Calu3 (cell line): ENCODE data around the gene ERICH3. TPM values are rescaled to one million over a fixed set of nuclear protein-coding genes. Genes with fewer than 3 reads are reported as not detected.

Source experiments
- BruUV-seq: library from RNA; stranded (reverse); fragments of 400-500 nt; replicated peaks from 2 replicates; lab custom pipeline; 2021; lab: Mats Ljungman, UMichigan
- CTCF ChIA-PET: fragments of 300-600 bp; sonication (Branson Sonifier 250); formaldehyde crosslinking; loops from one replicate; lab custom pipeline; 2022; ENCODE audit warnings: antibody characterized with exemption; lab: Charles Lee
- DNase-seq: peaks from one replicate; pipeline ENCODE4 v3.0.0; 2022
- H3K27ac Mint-ChIP-seq: one replicate; pipeline ENCODE4 v1.8.0; 2022; ENCODE audit warnings: mixed read lengths; ENCODE audit not compliant: unreplicated experiment
- H3K27me3 Mint-ChIP-seq: one replicate; pipeline ENCODE4 v1.8.0; 2022; ENCODE audit warnings: mixed read lengths; ENCODE audit not compliant: unreplicated experiment
- H3K36me3 Mint-ChIP-seq: one replicate; pipeline ENCODE4 v1.8.0; 2022; ENCODE audit warnings: mild to moderate bottlenecking, moderate library complexity, mixed read lengths; ENCODE audit not compliant: insufficient read depth, unreplicated experiment
- H3K4me1 Mint-ChIP-seq: one replicate; pipeline ENCODE4 v1.8.0; 2022; ENCODE audit warnings: mild to moderate bottlenecking, low read depth, mixed read lengths; ENCODE audit not compliant: unreplicated experiment
- H3K4me3 Mint-ChIP-seq: one replicate; pipeline ENCODE4 v1.8.0; 2022; ENCODE audit warnings: mild to moderate bottlenecking, low read depth, moderate library complexity, mixed read lengths; ENCODE audit not compliant: unreplicated experiment
- H3K9me3 Mint-ChIP-seq: one replicate; pipeline ENCODE4 v1.8.0; 2022; ENCODE audit warnings: low read depth, mixed read lengths; ENCODE audit not compliant: unreplicated experiment
- CTCF ChIP-seq: fragments of 200-600 bp; IDR thresholded peaks from one replicate; pipeline ENCODE4 v1.8.0; 2022; ENCODE audit warnings: antibody characterized with exemption; ENCODE audit not compliant: unreplicated experiment
- intact Hi-C: fragments of 100-400 bp; cut with micrococcal nuclease; formaldehyde crosslinking; loops from one replicate; pipeline ENCODE4 v1.10.0; 2022; ENCODE audit not compliant: unreplicated experiment
- total RNA-seq: library from RNA; stranded (reverse); gene quantifications from 2 replicates; pipeline ENCODE4 v1.2.3, GENCODE V29; 2022

The ERICH3 gene
- total RNA-seq, 1 experiment from 2014 or later: 0.35 TPM

GRCh38 chr1:74610961-74611360 is 62.6 kb downstream of the ERICH3 start:
- Mint-ChIP-seq H3K27ac (no peak overlapping the region), H3K4me3 (no peak overlapping the region), H3K4me1 (no peaks in the 10 kb centered on the region), H3K27me3 (no peaks in the 10 kb centered on the region), H3K9me3 (no peaks in the 10 kb centered on the region), H3K36me3 (no peaks in the 10 kb centered on the region)
- no peak for DNase-seq
- intact Hi-C loops: no loop called here
- CTCF ChIA-PET: no interaction called here
- no TSS peak for BruUV-seq
- TF ChIP-seq CTCF: no peak

- CTCF ChIA-PET: no interaction called here
- Mint-ChIP-seq H3K4me3 (no peak overlapping the region), H3K36me3 (no peaks in the 10 kb centered on the region), H3K27me3 (no peaks in the 10 kb centered on the region), H3K9me3 (no peaks in the 10 kb centered on the region), H3K27ac (no peak overlapping the region), H3K4me1 (no peaks in the 10 kb centered on the region)
- intact Hi-C loops: no loop called here
- no TSS peak for BruUV-seq
- no peak for DNase-seq
- TF ChIP-seq CTCF: no peak
Observed at GRCh38 chr1:74609810-74610371, 63.7 kb downstream of the ERICH3 start.

- CTCF ChIA-PET: no interaction called here
- Mint-ChIP-seq H3K4me1 (no peaks in the 10 kb centered on the region), H3K4me3 (no peak overlapping the region), H3K27me3 (no peaks in the 10 kb centered on the region), H3K27ac (no peak overlapping the region), H3K36me3 (no peaks in the 10 kb centered on the region), H3K9me3 (no peaks in the 10 kb centered on the region)
- DNase-seq: no peak
- no peak for TF ChIP-seq CTCF
- intact Hi-C loops: no loop called here
- no TSS peak for BruUV-seq
Observed at GRCh38 chr1:74596717-74597116, 76.9 kb downstream of the ERICH3 start.

- BruUV-seq: no TSS peak
- no peaks in the 10 kb centered on the region for H3K27me3 Mint-ChIP-seq
Observed at GRCh38 chr1:74593887-74594866, 79.4 kb downstream of the ERICH3 start.

More at GRCh38 chr1:74593887-74594866, 79.4 kb downstream of the ERICH3 start:
- Mint-ChIP-seq H3K4me1 (no peaks in the 10 kb centered on the region), H3K9me3 (no peaks in the 10 kb centered on the region), H3K36me3 (no peaks in the 10 kb centered on the region), H3K4me3 (no peak overlapping the region), H3K27ac (no peak overlapping the region)
- CTCF ChIA-PET: interaction anchor here (0.7 kb wide), 1 partner anchor 421 kb away, joined by 3 read pairs; no protein-coding TSS in a partner anchor
- no peak for DNase-seq
- no peak for TF ChIP-seq CTCF
- intact Hi-C loops: no loop called here
